K562 (cell line): ENCODE results near the gene DDX39A. TPM values are rescaled to one million over a fixed set of nuclear protein-coding genes. Genes with fewer than 3 reads are reported as not detected.

ENCODE experiments used
- CBFA2T2 ChIP-seq: fragments of 450-650 bp; conservative IDR thresholded peaks from 2 replicates; pipeline ENCODE4 v1.6.1; 2017; ENCODE audit warnings: mild to moderate bottlenecking
- CBX1 ChIP-seq: sonication (generic); IDR thresholded peaks from 2 replicates; pipeline ENCODE4 v1.6.1; 2016; ENCODE audit warnings: antibody characterized with exemption, low read depth, mild to moderate bottlenecking
- ESRRA ChIP-seq: fragments of 450-650 bp; IDR thresholded peaks from 2 replicates; pipeline ENCODE4 v1.6.1; 2014; ENCODE audit warnings: low read depth, mild to moderate bottlenecking, moderate library complexity, borderline replicate concordance
- EWSR1 ChIP-seq: fragments of 450-650 bp; IDR thresholded peaks from 2 replicates; pipeline ENCODE4 v1.6.1; 2018; ENCODE audit warnings: borderline replicate concordance, mild to moderate bottlenecking, low read depth, moderate library complexity; ENCODE audit not compliant: partially characterized antibody
- FOSL1 ChIP-seq: fragments of 200-800 bp; sonication (Bioruptor generic); conservative IDR thresholded peaks from 2 replicates; pipeline ENCODE4 v1.6.1; 2016; ENCODE audit warnings: missing genetic modification characterization, missing compliant biosample characterization
- FOXA1 ChIP-seq: fragments of 450-650 bp; IDR thresholded peaks from 2 replicates; pipeline ENCODE4 v1.6.1; 2016; ENCODE audit warnings: mild to moderate bottlenecking, borderline replicate concordance
- HDAC3 ChIP-seq: fragments of 450-650 bp; IDR thresholded peaks from 2 replicates; pipeline ENCODE4 v1.6.1; 2018; ENCODE audit warnings: borderline replicate concordance, mild to moderate bottlenecking, moderate library complexity; ENCODE audit not compliant: partially characterized antibody
- JUN ChIP-seq, 2 experiments: sonication (generic) in 1 of 2; formaldehyde crosslinking in 1 of 2; IDR thresholded peaks; 2 replicates each; pipeline versions ENCODE4 v1.6.1 to v1.8.0; 2012 to 2022; ENCODE audit warnings: borderline replicate concordance in 2 of 2, mild to moderate bottlenecking in 2 of 2, improper control_type of control experiment in 1 of 2, low read depth in 1 of 2, low read length in 1 of 2, missing genetic modification reagents in 1 of 2
- JUND ChIP-seq, 2 experiments: IDR thresholded peaks; 2 replicates in 1 of 2; 3 replicates in 1 of 2; pipeline ENCODE4 v1.6.1; 2011; ENCODE audit warnings: borderline replicate concordance in 2 of 2, low read depth in 2 of 2, low read length in 2 of 2, improper control_type of control experiment in 1 of 2, missing biosample characterization in 1 of 2, missing genetic modification characterization in 1 of 2, missing genetic modification reagents in 1 of 2
- KAT8 ChIP-seq: fragments of 450-650 bp; IDR thresholded peaks from 2 replicates; pipeline ENCODE4 v1.6.1; 2016; ENCODE audit warnings: low read depth, mild to moderate bottlenecking
- MAFK ChIP-seq: IDR thresholded peaks from 2 replicates; pipeline ENCODE4 v1.6.1; 2011; ENCODE audit warnings: low read length, improper control_type of control experiment
- MEIS2 ChIP-seq: fragments of 450-650 bp; IDR thresholded peaks from 2 replicates; pipeline ENCODE4 v1.6.1; 2014; ENCODE audit warnings: mild to moderate bottlenecking; ENCODE audit not compliant: partially characterized antibody
- NFE2 ChIP-seq: IDR thresholded peaks from 2 replicates; pipeline ENCODE4 v1.6.1; 2014; ENCODE audit warnings: antibody characterized with exemption, low read depth
- NFXL1 ChIP-seq: fragments of 450-650 bp; formaldehyde crosslinking; IDR thresholded peaks from 2 replicates; pipeline ENCODE4 v1.4.0; 2021; ENCODE audit warnings: mild to moderate bottlenecking
- NR1H2 ChIP-seq: sonication (generic); formaldehyde crosslinking; IDR thresholded peaks from 2 replicates; pipeline ENCODE4 v1.4.0; 2020; ENCODE audit warnings: mild to moderate bottlenecking, missing genetic modification reagents
- NRF1 ChIP-seq, 2 experiments: fragments of 450-650 bp; IDR thresholded peaks in 1 of 2; conservative IDR thresholded peaks in 1 of 2; 2 replicates each; pipeline ENCODE4 v1.6.1; 2014; ENCODE audit warnings: mild to moderate bottlenecking in 2 of 2
- PCBP2 ChIP-seq: fragments of 200-400 bp; formaldehyde crosslinking; IDR thresholded peaks from 2 replicates; pipeline ENCODE4 v1.6.1; 2018; ENCODE audit warnings: low read length, low read depth, mild to moderate bottlenecking, moderate library complexity; ENCODE audit not compliant: poor library complexity, severe bottlenecking
- PHB ChIP-seq: fragments of 250-450 bp; sonication (Bioruptor Pico); IDR thresholded peaks from 2 replicates; pipeline ENCODE4 v1.5.0; 2021
- PHB2 ChIP-seq: fragments of 450-650 bp; IDR thresholded peaks from 2 replicates; pipeline ENCODE4 v1.6.1; 2017; ENCODE audit warnings: low read depth
- RAD21 ChIP-seq, 2 experiments: fragments of 250-450 bp in 1 of 2; fragments of 450-650 bp in 1 of 2; sonication (Bioruptor Pico) in 1 of 2; formaldehyde crosslinking in 1 of 2; IDR thresholded peaks in 1 of 2; conservative IDR thresholded peaks in 1 of 2; 2 replicates each; pipeline versions ENCODE4 v1.4.0 to v1.8.0; 2020 to 2022; ENCODE audit warnings: mild to moderate bottlenecking in 2 of 2, moderate library complexity in 1 of 2
- SLC30A9 ChIP-seq: fragments of 250-450 bp; sonication (Bioruptor Pico); IDR thresholded peaks from 2 replicates; pipeline ENCODE4 v1.8.0; 2022; ENCODE audit warnings: mild to moderate bottlenecking, moderate library complexity
- SMC3 ChIP-seq: conservative IDR thresholded peaks from 2 replicates; pipeline ENCODE4 v1.6.1; 2011; ENCODE audit warnings: low read depth, low read length, improper control_type of control experiment; ENCODE audit not compliant: insufficient read depth
- SUPT5H ChIP-seq: fragments of 450-650 bp; IDR thresholded peaks from 2 replicates; pipeline ENCODE4 v1.6.1; 2016
- TEAD2 ChIP-seq: fragments of 450-650 bp; IDR thresholded peaks from 2 replicates; pipeline ENCODE4 v1.6.1; 2016; ENCODE audit warnings: missing genetic modification characterization, control low read depth, missing compliant biosample characterization
- ZEB2 ChIP-seq: fragments of 450-650 bp; IDR thresholded peaks from 2 replicates; pipeline ENCODE4 v1.6.1; 2016
- ZKSCAN3 ChIP-seq: fragments of 250-450 bp; sonication (Bioruptor Pico); IDR thresholded peaks from 2 replicates; pipeline ENCODE4 v1.4.0; 2020
- ZNF143 ChIP-seq: sonication (generic); formaldehyde crosslinking; IDR thresholded peaks from 2 replicates; pipeline ENCODE4 v1.9.0; 2022; ENCODE audit warnings: mild to moderate bottlenecking, missing genetic modification reagents
- ZNF324 ChIP-seq: fragments of 250-450 bp; sonication (Bioruptor Pico); IDR thresholded peaks from 2 replicates; pipeline ENCODE4 v1.4.0; 2020; ENCODE audit warnings: mild to moderate bottlenecking
- polyA plus RNA-seq, 8 experiments: library from polyadenylated mRNA; depleted of rRNA in 4 of 8; stranded (reverse) in 5 of 8; unstranded in 3 of 8; fragments of >200 nt; fragmentation: Nextera tagmentation in 2 of 8; fragmentation: Illumina TruSeq in 1 of 8; extraction: Ambion mirVana in 2 of 8; extraction: Trizol in 1 of 8; gene quantifications; 2 replicates each; pipeline versions ENCODE4 v1.2.1 to v1.2.3, GENCODE V29; 2011 to 2014; ENCODE audit warnings: inconsistent platforms in 1 of 8, missing spikeins in 1 of 8
- total RNA-seq, 7 experiments: library from RNA; depleted of rRNA in 6 of 7; stranded (reverse); fragments of >200 nt in 6 of 7; fragmentation: Illumina TruSeq in 2 of 7; extraction: Trizol in 2 of 7; gene quantifications; 2 replicates each; pipeline versions ENCODE4 v1.2.1 to v1.2.3, GENCODE V29; 2011 to 2021; ENCODE audit warnings: low replicate concordance in 1 of 7
- TF ChIP-seq, protein P1 (sequence below): sonication (generic); formaldehyde crosslinking; IDR thresholded peaks from 2 replicates; pipeline ENCODE4 v1.8.1; 2023; ENCODE audit warnings: mild to moderate bottlenecking, missing genetic modification reagents
- TF ChIP-seq, protein P2 (sequence below): sonication (generic); formaldehyde crosslinking; IDR thresholded peaks from 2 replicates; pipeline ENCODE4 v1.9.0; 2022; ENCODE audit warnings: mild to moderate bottlenecking, missing genetic modification reagents

The DDX39A gene
- total and polyA plus RNA-seq, 9 of the 15 experiments (the other 6 are each of a cell fraction or from before 2014, with no cell fraction given), result 90.3 to 250 (median 188) TPM

DNA sequence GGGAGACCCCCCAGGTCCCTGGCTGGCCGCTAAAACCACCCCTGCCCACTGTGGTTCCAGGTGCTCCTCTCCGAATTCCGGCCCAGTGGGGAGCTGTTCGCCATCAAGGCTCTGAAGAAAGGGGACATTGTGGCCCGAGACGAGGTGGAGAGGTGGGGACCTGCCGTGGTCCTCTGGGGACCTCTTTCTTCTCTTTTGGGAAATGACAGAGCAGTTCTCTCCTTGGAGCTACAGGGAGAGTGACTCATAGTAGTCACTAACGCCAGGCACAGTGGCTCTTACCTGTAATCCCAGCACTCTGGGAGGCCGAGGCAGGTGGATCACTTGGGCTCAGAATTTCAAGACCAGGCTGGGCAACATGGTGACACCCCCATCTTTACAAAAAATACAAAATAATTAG is 48.7 kb upstream of the DDX39A start (continued):
- no peak for TF ChIP-seq JUN (IDR thresholded peaks at IDR 0.05; ENCODE audit: borderline replicate concordance, low read depth, low read length)
- TF ChIP-seq JUN (CRISPR knock-in tag; IDR thresholded peaks at IDR 0.05; ENCODE audit: borderline replicate concordance), result no peak
- no peak for TF ChIP-seq ZNF324
- TF ChIP-seq MAFK, result 0 out of 2 replicates have a peak, but pooled peaks have one; percentile 6
- no peak for TF ChIP-seq PHB
- no peak for TF ChIP-seq NRF1 (conservative IDR thresholded peaks at IDR 0.05 in 1 of 2, IDR thresholded peaks at IDR 0.05 in 1 of 2)
- no peak for TF ChIP-seq SUPT5H
- TF ChIP-seq NFXL1 (CRISPR knock-in tag), result no peak
- no peak for TF ChIP-seq KAT8
- TF ChIP-seq CBFA2T2, result no peak
- TF ChIP-seq HDAC3, result no peak
- TF ChIP-seq ESRRA, result no peak
- no peak for TF ChIP-seq CBX1
- TF ChIP-seq RAD21 (CRISPR knock-in tag; conservative IDR thresholded peaks at IDR 0.05 in 1 of 2, IDR thresholded peaks at IDR 0.05 in 1 of 2), result peak; percentile 33 to 59; a peak in 3 of 4 replicates
- TF ChIP-seq SMC3, result 0 out of 2 replicates have a peak, but pooled peaks have one; percentile 29
- TF ChIP-seq, protein P1, sequence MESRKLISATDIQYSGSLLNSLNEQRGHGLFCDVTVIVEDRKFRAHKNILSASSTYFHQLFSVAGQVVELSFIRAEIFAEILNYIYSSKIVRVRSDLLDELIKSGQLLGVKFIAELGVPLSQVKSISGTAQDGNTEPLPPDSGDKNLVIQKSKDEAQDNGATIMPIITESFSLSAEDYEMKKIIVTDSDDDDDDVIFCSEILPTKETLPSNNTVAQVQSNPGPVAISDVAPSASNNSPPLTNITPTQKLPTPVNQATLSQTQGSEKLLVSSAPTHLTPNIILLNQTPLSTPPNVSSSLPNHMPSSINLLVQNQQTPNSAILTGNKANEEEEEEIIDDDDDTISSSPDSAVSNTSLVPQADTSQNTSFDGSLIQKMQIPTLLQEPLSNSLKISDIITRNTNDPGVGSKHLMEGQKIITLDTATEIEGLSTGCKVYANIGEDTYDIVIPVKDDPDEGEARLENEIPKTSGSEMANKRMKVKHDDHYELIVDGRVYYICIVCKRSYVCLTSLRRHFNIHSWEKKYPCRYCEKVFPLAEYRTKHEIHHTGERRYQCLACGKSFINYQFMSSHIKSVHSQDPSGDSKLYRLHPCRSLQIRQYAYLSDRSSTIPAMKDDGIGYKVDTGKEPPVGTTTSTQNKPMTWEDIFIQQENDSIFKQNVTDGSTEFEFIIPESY (CRISPR knock-in tag), result no peak
- TF ChIP-seq, protein P2, sequence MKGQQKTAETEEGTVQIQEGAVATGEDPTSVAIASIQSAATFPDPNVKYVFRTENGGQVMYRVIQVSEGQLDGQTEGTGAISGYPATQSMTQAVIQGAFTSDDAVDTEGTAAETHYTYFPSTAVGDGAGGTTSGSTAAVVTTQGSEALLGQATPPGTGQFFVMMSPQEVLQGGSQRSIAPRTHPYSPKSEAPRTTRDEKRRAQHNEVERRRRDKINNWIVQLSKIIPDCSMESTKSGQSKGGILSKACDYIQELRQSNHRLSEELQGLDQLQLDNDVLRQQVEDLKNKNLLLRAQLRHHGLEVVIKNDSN (CRISPR knock-in tag), result no peak
- TF ChIP-seq ZEB2, result 0 out of 2 replicates have a peak, but pooled peaks have one; percentile 14
- peak; percentile 60; the same call in 1 of the 2 replicates for TF ChIP-seq NFE2
- TF ChIP-seq FOSL1 (tag), result peak; percentile 66
- TF ChIP-seq SLC30A9, result no peak
- TF ChIP-seq FOXA1, result no peak
- TF ChIP-seq PHB2, result no peak
- no peak for TF ChIP-seq NR1H2 (CRISPR knock-in tag)
- TF ChIP-seq JUND (IDR thresholded peaks at IDR 0.05; ENCODE audit: borderline replicate concordance, low read depth, low read length), result peak; percentile 68
- 0 out of 3 replicates have a peak, but pooled peaks have one; percentile 34 for TF ChIP-seq JUND (tag; IDR thresholded peaks at IDR 0.05; ENCODE audit: borderline replicate concordance, low read depth, low read length)
- no peak for TF ChIP-seq PCBP2
- TF ChIP-seq MEIS2, result no peak
- no peak for TF ChIP-seq TEAD2 (tag)
- TF ChIP-seq ZNF143, result no peak
- no peak for TF ChIP-seq ZKSCAN3 (CRISPR knock-in tag)
- no peak for TF ChIP-seq EWSR1
